Measurements from ENCODE around the gene PPP6R3.

DNA sequence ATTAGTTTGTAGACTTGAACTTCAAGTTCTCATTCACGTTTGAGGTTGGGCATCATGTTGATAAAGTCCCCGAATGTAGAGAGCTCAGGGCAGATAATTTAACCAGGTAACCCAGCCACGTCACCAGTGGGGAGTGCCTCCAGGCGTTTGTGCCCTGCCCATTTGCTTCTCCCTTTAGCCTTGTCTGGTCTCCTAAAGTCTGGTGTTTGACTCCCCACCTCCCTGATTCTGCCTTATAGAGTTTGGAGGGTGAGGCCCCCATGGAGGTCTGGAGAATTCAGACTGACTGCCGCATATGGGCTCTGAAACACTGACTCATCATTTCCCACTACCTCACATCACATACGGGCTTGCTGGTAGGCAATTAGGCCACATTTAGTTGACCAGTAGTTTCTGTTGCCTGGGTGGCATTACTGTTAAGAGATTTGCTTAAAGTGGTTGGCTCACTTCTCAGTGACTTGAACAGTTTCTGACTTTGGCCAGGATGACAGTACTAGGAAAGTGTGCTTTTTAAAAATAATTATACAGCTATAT, 124.5 kb downstream of the PPP6R3 start:
- TF ChIP-seq GABPA (IDR thresholded peaks at IDR 0.05; ENCODE audit: low read depth) (no peak), SIN3A (IDR thresholded peaks at IDR 0.05; ENCODE audit: borderline replicate concordance, low read depth, low read length) (no peak), MEF2A (IDR thresholded peaks at IDR 0.05; ENCODE audit: borderline replicate concordance, low read depth) (no peak), MXI1 (IDR thresholded peaks at IDR 0.05; ENCODE audit: low read depth, low read length) (no peak), TEAD4 (IDR thresholded peaks at IDR 0.05; ENCODE audit: borderline replicate concordance, insufficient read depth) (no peak), SMC3 (IDR thresholded peaks at IDR 0.05; ENCODE audit: low read depth, low read length) (no peak), NRF1 (IDR thresholded peaks at IDR 0.05; ENCODE audit: low read depth, low read length) (no peak), CHD2 (IDR thresholded peaks at IDR 0.05; ENCODE audit: low read length, partially characterized antibody) (no peak), EZH2phosphoT487 (IDR thresholded peaks at IDR 0.05; ENCODE audit: borderline replicate concordance, low read depth) (no peak), JUND (IDR thresholded peaks at IDR 0.05) (no peak), RAD21 (IDR thresholded peaks at IDR 0.05; ENCODE audit: low read length) (no peak)
- TF ChIP-seq, protein P1, sequence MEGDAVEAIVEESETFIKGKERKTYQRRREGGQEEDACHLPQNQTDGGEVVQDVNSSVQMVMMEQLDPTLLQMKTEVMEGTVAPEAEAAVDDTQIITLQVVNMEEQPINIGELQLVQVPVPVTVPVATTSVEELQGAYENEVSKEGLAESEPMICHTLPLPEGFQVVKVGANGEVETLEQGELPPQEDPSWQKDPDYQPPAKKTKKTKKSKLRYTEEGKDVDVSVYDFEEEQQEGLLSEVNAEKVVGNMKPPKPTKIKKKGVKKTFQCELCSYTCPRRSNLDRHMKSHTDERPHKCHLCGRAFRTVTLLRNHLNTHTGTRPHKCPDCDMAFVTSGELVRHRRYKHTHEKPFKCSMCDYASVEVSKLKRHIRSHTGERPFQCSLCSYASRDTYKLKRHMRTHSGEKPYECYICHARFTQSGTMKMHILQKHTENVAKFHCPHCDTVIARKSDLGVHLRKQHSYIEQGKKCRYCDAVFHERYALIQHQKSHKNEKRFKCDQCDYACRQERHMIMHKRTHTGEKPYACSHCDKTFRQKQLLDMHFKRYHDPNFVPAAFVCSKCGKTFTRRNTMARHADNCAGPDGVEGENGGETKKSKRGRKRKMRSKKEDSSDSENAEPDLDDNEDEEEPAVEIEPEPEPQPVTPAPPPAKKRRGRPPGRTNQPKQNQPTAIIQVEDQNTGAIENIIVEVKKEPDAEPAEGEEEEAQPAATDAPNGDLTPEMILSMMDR (IDR thresholded peaks at IDR 0.05) = no peak
- TF ChIP-seq, protein P2, sequence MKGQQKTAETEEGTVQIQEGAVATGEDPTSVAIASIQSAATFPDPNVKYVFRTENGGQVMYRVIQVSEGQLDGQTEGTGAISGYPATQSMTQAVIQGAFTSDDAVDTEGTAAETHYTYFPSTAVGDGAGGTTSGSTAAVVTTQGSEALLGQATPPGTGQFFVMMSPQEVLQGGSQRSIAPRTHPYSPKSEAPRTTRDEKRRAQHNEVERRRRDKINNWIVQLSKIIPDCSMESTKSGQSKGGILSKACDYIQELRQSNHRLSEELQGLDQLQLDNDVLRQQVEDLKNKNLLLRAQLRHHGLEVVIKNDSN (IDR thresholded peaks at IDR 0.05; ENCODE audit: borderline replicate concordance, low read depth) = no peak

Measured in SK-N-SH (cell line).